Cardiac fibroblast (primary cell): Measurements from ENCODE around the gene C16orf95.

Experiments
- DNase-seq, 2 donors: peaks; one replicate each; pipeline versions ENCODE4 v3.0.0 to v3.0.0-alpha.2; 2010; ENCODE audit warnings: low read depth in 2 of 2
- H3K4me3 ChIP-seq, 2 donors: replicated peaks in 1 of 2; 1 replicate in 1 of 2; 2 replicates in 1 of 2; pipeline ENCODE4 v1.5.1; 2011; ENCODE audit warnings: low read depth in 2 of 2, low read length in 2 of 2, mild to moderate bottlenecking in 2 of 2, moderate library complexity in 1 of 2
- TF ChIP-seq, protein P1 (sequence below): IDR thresholded peaks from one replicate; pipeline ENCODE4 v1.5.1; 2011; ENCODE audit warnings: low read depth, mild to moderate bottlenecking, low read length, inconsistent platforms

The C16orf95 gene

DNA sequence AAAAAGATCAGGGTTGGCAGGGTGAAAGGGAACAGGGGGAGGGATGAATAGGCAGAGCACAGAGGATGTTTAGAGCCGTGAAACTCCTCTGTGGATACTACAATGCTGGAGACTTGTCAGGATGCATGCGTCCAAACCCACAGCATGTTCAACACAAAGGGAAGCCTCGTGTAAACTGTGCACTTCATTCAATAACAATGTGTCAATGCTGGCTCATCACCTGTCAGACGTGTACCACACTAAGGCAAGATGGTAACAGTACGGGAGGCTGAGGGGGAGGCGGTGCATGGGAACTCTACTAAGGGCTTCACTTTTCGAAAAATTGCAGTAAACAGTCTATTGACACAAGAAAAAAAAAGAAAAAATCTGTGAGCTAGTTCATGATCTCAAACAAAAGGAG, 63.7 kb downstream of the C16orf95 start:
- no peak overlapping the region for H3K4me3 ChIP-seq
- TF ChIP-seq, protein P1, sequence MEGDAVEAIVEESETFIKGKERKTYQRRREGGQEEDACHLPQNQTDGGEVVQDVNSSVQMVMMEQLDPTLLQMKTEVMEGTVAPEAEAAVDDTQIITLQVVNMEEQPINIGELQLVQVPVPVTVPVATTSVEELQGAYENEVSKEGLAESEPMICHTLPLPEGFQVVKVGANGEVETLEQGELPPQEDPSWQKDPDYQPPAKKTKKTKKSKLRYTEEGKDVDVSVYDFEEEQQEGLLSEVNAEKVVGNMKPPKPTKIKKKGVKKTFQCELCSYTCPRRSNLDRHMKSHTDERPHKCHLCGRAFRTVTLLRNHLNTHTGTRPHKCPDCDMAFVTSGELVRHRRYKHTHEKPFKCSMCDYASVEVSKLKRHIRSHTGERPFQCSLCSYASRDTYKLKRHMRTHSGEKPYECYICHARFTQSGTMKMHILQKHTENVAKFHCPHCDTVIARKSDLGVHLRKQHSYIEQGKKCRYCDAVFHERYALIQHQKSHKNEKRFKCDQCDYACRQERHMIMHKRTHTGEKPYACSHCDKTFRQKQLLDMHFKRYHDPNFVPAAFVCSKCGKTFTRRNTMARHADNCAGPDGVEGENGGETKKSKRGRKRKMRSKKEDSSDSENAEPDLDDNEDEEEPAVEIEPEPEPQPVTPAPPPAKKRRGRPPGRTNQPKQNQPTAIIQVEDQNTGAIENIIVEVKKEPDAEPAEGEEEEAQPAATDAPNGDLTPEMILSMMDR = no peak
- DNase-seq = no peak
